GM23338 (cell line): ENCODE measurements around the gene SH3TC2. TPM values are rescaled to one million over a fixed set of nuclear protein-coding genes. Genes with fewer than 3 reads are reported as not detected.

Experiments used
- ATAC-seq: fragments of 200-7000 bp; cut with Tn5 transposase; 3 replicates; pipeline ENCODE4 v1.9.1; 2020
- DNase-seq: peaks from one replicate; pipeline ENCODE4 v3.0.0-alpha.2; 2015; ENCODE audit warnings: low spot score
- H2AFZ ChIP-seq: fragments of 200-600 bp; sonication (generic); 2 replicates; pipeline ENCODE4 v1.8.0; 2016; ENCODE audit warnings: antibody characterized with exemption, mild to moderate bottlenecking, moderate library complexity
- H3F3A ChIP-seq: fragments of 200-600 bp; sonication (generic); replicated peaks from 2 replicates; pipeline ENCODE4 v1.8.0; 2017; ENCODE audit warnings: antibody characterized with exemption, mixed run types, low read depth
- H3K27ac ChIP-seq: fragments of 200-600 bp; sonication (generic); 2 replicates; pipeline ENCODE4 v1.6.1; 2016; ENCODE audit warnings: low read depth
- H3K27me3 ChIP-seq: fragments of 200-600 bp; sonication (generic); 2 replicates; pipeline ENCODE4 v1.8.0; 2016; ENCODE audit warnings: mild to moderate bottlenecking, mixed run types, moderate library complexity; ENCODE audit not compliant: insufficient read depth
- H3K36me3 ChIP-seq: fragments of 200-600 bp; sonication (generic); 2 replicates; pipeline ENCODE4 v1.8.0; 2016; ENCODE audit warnings: mild to moderate bottlenecking; ENCODE audit not compliant: insufficient read depth
- H3K4me1 ChIP-seq: fragments of 200-600 bp; sonication (generic); 2 replicates; pipeline ENCODE4 v1.8.0; 2016; ENCODE audit warnings: mild to moderate bottlenecking, moderate library complexity; ENCODE audit not compliant: insufficient read depth
- H3K4me2 ChIP-seq: fragments of 200-600 bp; sonication (generic); 2 replicates; pipeline ENCODE4 v1.7.1; 2017; ENCODE audit warnings: mixed run types
- H3K4me3 ChIP-seq: fragments of 200-600 bp; sonication (generic); 2 replicates; pipeline ENCODE4 v1.6.1; 2016; ENCODE audit warnings: mixed run types
- H3K79me2 ChIP-seq: fragments of 200-600 bp; sonication (generic); replicated peaks from 2 replicates; pipeline ENCODE4 v1.8.0; 2017; ENCODE audit warnings: mild to moderate bottlenecking; ENCODE audit not compliant: insufficient read depth
- H3K9me2 ChIP-seq: fragments of 200-600 bp; sonication (generic); 2 replicates; pipeline ENCODE4 v1.8.0; 2017; ENCODE audit not compliant: insufficient read depth
- H4K20me1 ChIP-seq: fragments of 200-600 bp; sonication (generic); replicated peaks from 2 replicates; pipeline ENCODE4 v1.8.0; 2017; ENCODE audit warnings: mild to moderate bottlenecking; ENCODE audit not compliant: insufficient read depth
- H3K27ac Mint-ChIP-seq: 2 replicates; pipeline ENCODE4 v1.8.0; 2020; ENCODE audit warnings: inconsistent platforms, mild to moderate bottlenecking, moderate library complexity, mixed read lengths
- H3K27me3 Mint-ChIP-seq: 3 replicates; pipeline ENCODE4 v1.8.0; 2022; ENCODE audit warnings: low read depth, mild to moderate bottlenecking, moderate library complexity, mixed read lengths, inconsistent platforms; ENCODE audit not compliant: insufficient read depth, poor library complexity
- H3K36me3 Mint-ChIP-seq: 3 replicates; pipeline ENCODE4 v1.8.0; 2021; ENCODE audit warnings: low read depth, mild to moderate bottlenecking, inconsistent platforms, moderate library complexity, mixed read lengths
- H3K4me1 Mint-ChIP-seq: 3 replicates; pipeline ENCODE4 v1.8.0; 2020; ENCODE audit warnings: mild to moderate bottlenecking, inconsistent platforms, mixed read lengths
- H3K4me3 Mint-ChIP-seq: 3 replicates; pipeline ENCODE4 v1.8.0; 2021; ENCODE audit warnings: moderate library complexity, mild to moderate bottlenecking, inconsistent platforms, mixed read lengths
- H3K9me3 Mint-ChIP-seq: 3 replicates; pipeline ENCODE4 v1.8.0; 2020; ENCODE audit warnings: moderate library complexity, mild to moderate bottlenecking, inconsistent platforms, mixed read lengths
- CREB1 ChIP-seq: fragments of 250-450 bp; sonication (Bioruptor Pico); IDR thresholded peaks from 2 replicates; pipeline ENCODE4 v1.5.0; 2020; ENCODE audit warnings: low read depth, mild to moderate bottlenecking, moderate library complexity
- CTCF ChIP-seq, 2 experiments: fragments of 200-600 bp in 1 of 2; sonication (generic) in 1 of 2; conservative IDR thresholded peaks; 2 replicates each; pipeline versions ENCODE4 v1.5.1 to v1.6.1; 2016 to 2017; ENCODE audit warnings: antibody characterized with exemption in 2 of 2, low read depth in 2 of 2, mild to moderate bottlenecking in 2 of 2, moderate library complexity in 1 of 2
- ETS1 ChIP-seq: IDR thresholded peaks from 2 replicates; pipeline ENCODE4 v1.6.1; 2016; ENCODE audit warnings: antibody characterized with exemption
- EZH2 ChIP-seq: fragments of 200-600 bp; sonication (generic); IDR thresholded peaks from one replicate; pipeline ENCODE4 v1.8.0; 2017; ENCODE audit warnings: antibody characterized with exemption, mild to moderate bottlenecking, low read depth; ENCODE audit not compliant: unreplicated experiment
- EZH2phosphoT487 ChIP-seq: fragments of 200-600 bp; sonication (generic); IDR thresholded peaks from one replicate; pipeline ENCODE4 v1.8.1; 2018; ENCODE audit warnings: antibody characterized with exemption; ENCODE audit not compliant: unreplicated experiment
- JUNB ChIP-seq: IDR thresholded peaks from one replicate; pipeline ENCODE4 v1.6.1; 2016; ENCODE audit warnings: antibody characterized with exemption; ENCODE audit not compliant: unreplicated experiment
- NANOG ChIP-seq: IDR thresholded peaks from 2 replicates; pipeline ENCODE4 v1.6.1; 2016; ENCODE audit warnings: antibody characterized with exemption, borderline replicate concordance
- POLR2AphosphoS5 ChIP-seq: IDR thresholded peaks from 2 replicates; pipeline ENCODE4 v1.6.1; 2016; ENCODE audit warnings: antibody characterized with exemption, low read depth
- REST ChIP-seq: IDR thresholded peaks from one replicate; pipeline ENCODE4 v1.6.1; 2018; ENCODE audit warnings: antibody characterized with exemption; ENCODE audit not compliant: unreplicated experiment
- STAT1 ChIP-seq: IDR thresholded peaks from one replicate; pipeline ENCODE4 v1.6.1; 2016; ENCODE audit warnings: antibody characterized with exemption; ENCODE audit not compliant: unreplicated experiment
- ZNF114 ChIP-seq: fragments of 250-450 bp; sonication (Bioruptor Pico); IDR thresholded peaks from 2 replicates; pipeline ENCODE4 v1.5.0; 2020; ENCODE audit warnings: mild to moderate bottlenecking, moderate library complexity
- ZNF331 ChIP-seq: fragments of 250-450 bp; sonication (Bioruptor Pico); IDR thresholded peaks from 2 replicates; pipeline ENCODE4 v1.5.0; 2020; ENCODE audit warnings: low read depth, mild to moderate bottlenecking, moderate library complexity
- ZNF462 ChIP-seq: fragments of 250-450 bp; sonication (Bioruptor Pico); IDR thresholded peaks from 2 replicates; pipeline ENCODE4 v1.5.0; 2020; ENCODE audit warnings: mild to moderate bottlenecking, moderate library complexity
- polyA plus RNA-seq: library from polyadenylated mRNA; unstranded; fragments of >200 nt; fragmentation: Nextera tagmentation; extraction: Ambion mirVana; gene quantifications from 2 replicates; pipeline ENCODE4 v1.2.1, GENCODE V29; 2016
- total RNA-seq: library from RNA; depleted of rRNA; stranded (reverse); fragments of >200 nt; shearing (Covaris generic); gene quantifications from 2 replicates; pipeline ENCODE4 v1.2.3, GENCODE V29; 2014

Gene SH3TC2
- total and polyA plus RNA-seq, 2 experiments from 2014 or later: 0.10 to 0.17 TPM

- Histone ChIP-seq H3K9me2 (no peaks in the 10 kb centered on the region), H3K4me3 (no peak overlapping the region), H3K79me2 (no peaks in the 10 kb centered on the region), H3K27me3 (no peaks in the 10 kb centered on the region), H3F3A (no peaks in the 10 kb centered on the region), H3K27ac (no peak overlapping the region), H2AFZ (peak overlapping the region; percentile 66), H3K4me1 (peaks cover 9% of the 10 kb centered on the region), H3K4me2 (no peak overlapping the region), H3K36me3 (no peaks in the 10 kb centered on the region), H4K20me1 (0 out of 2 replicates have a peak, but pooled peaks cover 3% of the 10 kb centered on the region)
- H3K9me3 Mint-ChIP-seq: no peaks in the 10 kb centered on the region
- no peak for TF ChIP-seq EZH2phosphoT487
- TF ChIP-seq STAT1: no peak
- TF ChIP-seq ZNF114 (CRISPR knock-in tag): no peak
- no peak for TF ChIP-seq REST
- no peak for TF ChIP-seq NANOG
- no peak for TF ChIP-seq EZH2
- TF ChIP-seq ZNF331 (CRISPR knock-in tag): no peak
- TF ChIP-seq CREB1 (CRISPR knock-in tag): no peak
- TF ChIP-seq JUNB: no peak
- TF ChIP-seq POLR2AphosphoS5: no peak
- TF ChIP-seq ETS1: no peak
- no peak for TF ChIP-seq ZNF462 (CRISPR knock-in tag)
- TF ChIP-seq CTCF (conservative IDR thresholded peaks at IDR 0.05; ENCODE audit: low read depth in 2 of 2): no peak
- no peak overlapping the region for H3K4me3 Mint-ChIP-seq
- H3K27ac Mint-ChIP-seq: peak overlapping the region; percentile 23; the same call in 1 of the 2 replicates
- H3K27me3 Mint-ChIP-seq: peaks cover 2% of the 10 kb centered on the region
- no peak for ATAC-seq
- no peaks in the 10 kb centered on the region for H3K36me3 Mint-ChIP-seq
- DNase-seq: no peak
- peaks cover 30% of the 10 kb centered on the region for H3K4me1 Mint-ChIP-seq
Observed at GRCh38 chr5:148972396-148972795, 90.5 kb downstream of the SH3TC2 start.
